H1 (cell line): ENCODE results near the gene KCNT1.

ENCODE experiments used
- BRCA1 ChIP-seq: IDR thresholded peaks from 2 replicates; pipeline ENCODE4 v1.6.1; 2012; ENCODE audit warnings: low read depth, low read length, improper control_type of control experiment
- CBX8 ChIP-seq: fragments of 300-800, 300-1000 bp; sonication (generic); IDR thresholded peaks from 2 replicates; pipeline ENCODE4 v1.7.1; 2016; ENCODE audit warnings: low read depth, low read length, borderline replicate concordance
- CTCF ChIP-seq, 3 experiments: IDR thresholded peaks; 1 replicate in 2 of 3; 2 replicates in 1 of 3; pipeline versions ENCODE4 v1.5.1 to v1.6.1; 2011; ENCODE audit warnings: low read length in 3 of 3, mild to moderate bottlenecking in 3 of 3, inconsistent platforms in 2 of 3, low read depth in 1 of 3, moderate library complexity in 1 of 3; ENCODE audit not compliant: insufficient read depth in 1 of 3; ENCODE audit errors: control extremely low read depth in 1 of 3
- EZH2 ChIP-seq: fragments of 200-600 bp; sonication (generic); IDR thresholded peaks from 2 replicates; pipeline ENCODE4 v1.7.1; 2012; ENCODE audit warnings: low read depth, mild to moderate bottlenecking, moderate library complexity, low read length, inconsistent platforms; ENCODE audit not compliant: severe bottlenecking
- FOSL1 ChIP-seq: IDR thresholded peaks from 2 replicates; pipeline ENCODE4 v1.6.1; 2011; ENCODE audit warnings: mild to moderate bottlenecking, low read depth, low read length, moderate library complexity; ENCODE audit not compliant: insufficient read depth
- KDM5A ChIP-seq: fragments of 200-600 bp; IDR thresholded peaks from 2 replicates; pipeline ENCODE4 v1.7.1; 2012; ENCODE audit warnings: mild to moderate bottlenecking, low read length, inconsistent platforms, mixed read lengths
- MAX ChIP-seq: IDR thresholded peaks from 2 replicates; pipeline ENCODE4 v1.6.1; 2012; ENCODE audit warnings: inconsistent platforms
- POLR2AphosphoS5 ChIP-seq: IDR thresholded peaks from 2 replicates; pipeline ENCODE4 v1.6.1; 2011; ENCODE audit warnings: low read depth, low read length
- SIN3A ChIP-seq, 2 experiments: IDR thresholded peaks in 1 of 2; conservative IDR thresholded peaks in 1 of 2; 2 replicates each; pipeline ENCODE4 v1.6.1; 2011 to 2012; ENCODE audit warnings: low read length in 2 of 2, improper control_type of control experiment in 1 of 2, low read depth in 1 of 2, mild to moderate bottlenecking in 1 of 2
- SP2 ChIP-seq: IDR thresholded peaks from 2 replicates; pipeline ENCODE4 v1.6.1; 2012; ENCODE audit warnings: mild to moderate bottlenecking, low read length, inconsistent platforms
- TEAD4 ChIP-seq: IDR thresholded peaks from 2 replicates; pipeline ENCODE4 v1.6.1; 2012; ENCODE audit warnings: low read depth, low read length, inconsistent platforms, mixed read lengths
- TF ChIP-seq, protein P1 (sequence below): IDR thresholded peaks from 2 replicates; pipeline ENCODE4 v1.6.1; 2011; ENCODE audit warnings: low read length, improper control_type of control experiment

- no peak for TF ChIP-seq CTCF (IDR thresholded peaks at IDR 0.05; ENCODE audit: control extremely low read depth in 1 of 3, insufficient read depth in 1 of 3, low read depth in 1 of 3, low read length in 3 of 3)
- no peak for TF ChIP-seq CBX8
- no peak for TF ChIP-seq SIN3A (conservative IDR thresholded peaks at IDR 0.05 in 1 of 2, IDR thresholded peaks at IDR 0.05 in 1 of 2; ENCODE audit: low read depth in 1 of 2, low read length in 2 of 2)
- TF ChIP-seq MAX: no peak
- TF ChIP-seq POLR2AphosphoS5: no peak
- no peak for TF ChIP-seq BRCA1
- no peak for TF ChIP-seq SP2
- no peak for TF ChIP-seq KDM5A
- TF ChIP-seq EZH2: no peak
- TF ChIP-seq FOSL1: no peak
- TF ChIP-seq, protein P1, sequence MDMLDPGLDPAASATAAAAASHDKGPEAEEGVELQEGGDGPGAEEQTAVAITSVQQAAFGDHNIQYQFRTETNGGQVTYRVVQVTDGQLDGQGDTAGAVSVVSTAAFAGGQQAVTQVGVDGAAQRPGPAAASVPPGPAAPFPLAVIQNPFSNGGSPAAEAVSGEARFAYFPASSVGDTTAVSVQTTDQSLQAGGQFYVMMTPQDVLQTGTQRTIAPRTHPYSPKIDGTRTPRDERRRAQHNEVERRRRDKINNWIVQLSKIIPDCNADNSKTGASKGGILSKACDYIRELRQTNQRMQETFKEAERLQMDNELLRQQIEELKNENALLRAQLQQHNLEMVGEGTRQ: no peak
- no peak for TF ChIP-seq TEAD4
Measured at GRCh38 chr9:135704483-135704882, 2.5 kb downstream of the KCNT1 start.
